Effector CD8-positive, alpha-beta T cell (primary cell): ENCODE data around the gene FGD3.
A peak's percentile ranks its signal among the peaks of the same experiment; 100 is the strongest.

Source experiments
- DNase-seq: peaks from one replicate; lab custom pipeline; 2025; lab: John Stamatoyannopoulos, UW

FGD3 gene

DNA sequence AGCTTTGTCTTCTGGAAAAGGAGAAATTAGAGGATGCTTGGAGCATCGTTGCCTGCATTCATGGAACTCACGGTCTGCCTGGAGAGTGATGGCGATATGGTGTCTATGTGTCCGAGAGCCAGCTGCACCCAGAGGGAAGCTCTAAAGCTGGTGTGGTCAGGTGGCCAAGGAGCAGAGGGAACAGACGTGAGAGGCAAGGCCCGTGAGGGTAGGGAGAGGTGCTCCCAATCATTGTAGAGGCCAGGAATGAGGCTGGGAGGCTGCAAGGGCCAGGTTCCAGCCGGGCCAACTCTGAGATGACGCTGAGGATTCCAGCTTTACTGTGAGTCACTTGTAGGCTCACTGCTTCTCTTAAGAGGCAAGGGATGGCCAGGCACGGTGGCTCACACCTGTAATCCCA, 7.6 kb downstream of the FGD3 start:
- DNase-seq: no peak

GRCh38 chr9:92960561-92961290, 13.4 kb downstream of the FGD3 start:
- DNase-seq: no peak

DNA sequence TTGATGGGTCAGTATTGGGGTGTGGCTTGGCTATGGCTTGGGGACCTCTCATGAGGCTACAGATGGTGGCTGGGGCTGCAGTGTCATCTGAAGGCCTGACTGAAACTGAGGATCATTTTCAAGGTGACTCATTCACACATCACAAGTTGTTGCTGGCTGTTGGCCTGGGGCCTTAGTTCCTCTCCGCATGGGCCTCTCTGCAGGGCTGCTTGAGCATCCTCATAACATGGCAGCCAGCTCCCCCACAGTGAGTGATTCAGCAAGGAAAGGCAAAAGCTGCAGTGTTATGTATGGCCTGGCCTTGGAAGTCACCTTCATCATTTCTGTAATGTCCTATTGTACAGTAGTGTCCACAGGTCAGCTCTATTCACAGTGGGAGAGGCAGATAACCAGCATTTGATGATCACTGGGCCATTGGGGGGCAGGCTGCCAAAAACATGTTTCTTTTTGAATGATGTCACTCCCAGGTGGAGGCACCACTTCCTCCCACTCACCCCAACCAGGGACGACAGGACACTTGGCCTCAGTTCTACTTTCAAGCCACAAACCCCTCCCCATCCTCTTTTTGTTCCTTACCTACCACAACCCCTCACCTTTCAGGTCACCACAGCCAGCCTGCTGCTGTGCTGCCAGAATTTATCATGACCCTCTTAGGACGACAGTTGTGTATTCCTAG, 14.4 kb downstream of the FGD3 start:
- no peak for DNase-seq

DNA sequence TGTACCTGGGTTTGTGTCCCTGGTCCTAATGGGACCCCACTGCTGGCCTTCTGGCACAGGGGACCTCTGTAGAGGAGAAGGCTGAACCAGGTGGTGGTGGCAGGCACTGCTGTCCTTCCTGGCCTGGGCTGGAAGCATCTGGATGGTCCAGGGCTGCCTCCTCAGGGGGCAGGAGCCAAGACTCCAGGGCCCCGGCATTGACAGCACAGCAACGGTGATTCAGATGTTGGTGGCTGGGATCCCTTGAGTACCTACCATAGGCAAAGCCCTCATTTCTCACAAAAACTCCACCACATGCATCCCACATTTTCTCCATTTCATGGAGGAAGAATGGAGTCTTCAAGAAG, 15.0 kb downstream of the FGD3 start:
- DNase-seq: no peak

DNA sequence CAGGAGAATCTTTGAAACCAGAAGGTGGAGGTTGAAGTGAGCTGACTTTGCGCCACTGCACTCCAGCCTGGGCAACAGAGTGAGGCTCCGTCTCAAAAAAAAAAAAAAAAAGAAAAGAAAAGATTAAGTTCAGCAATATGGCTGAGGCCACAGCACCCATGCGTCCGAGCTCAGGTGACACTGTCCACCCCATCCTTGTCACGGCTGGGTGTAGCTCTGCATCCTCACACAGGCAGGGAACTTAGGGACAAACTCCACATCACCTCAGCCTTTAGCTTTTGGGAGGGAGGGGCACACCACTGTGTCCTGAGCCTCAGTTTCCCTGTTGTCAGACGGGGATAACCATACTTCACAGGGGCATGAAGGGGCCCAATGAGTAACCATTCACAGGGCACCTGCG, 15.5 kb downstream of the FGD3 start:
- no peak for DNase-seq

DNA sequence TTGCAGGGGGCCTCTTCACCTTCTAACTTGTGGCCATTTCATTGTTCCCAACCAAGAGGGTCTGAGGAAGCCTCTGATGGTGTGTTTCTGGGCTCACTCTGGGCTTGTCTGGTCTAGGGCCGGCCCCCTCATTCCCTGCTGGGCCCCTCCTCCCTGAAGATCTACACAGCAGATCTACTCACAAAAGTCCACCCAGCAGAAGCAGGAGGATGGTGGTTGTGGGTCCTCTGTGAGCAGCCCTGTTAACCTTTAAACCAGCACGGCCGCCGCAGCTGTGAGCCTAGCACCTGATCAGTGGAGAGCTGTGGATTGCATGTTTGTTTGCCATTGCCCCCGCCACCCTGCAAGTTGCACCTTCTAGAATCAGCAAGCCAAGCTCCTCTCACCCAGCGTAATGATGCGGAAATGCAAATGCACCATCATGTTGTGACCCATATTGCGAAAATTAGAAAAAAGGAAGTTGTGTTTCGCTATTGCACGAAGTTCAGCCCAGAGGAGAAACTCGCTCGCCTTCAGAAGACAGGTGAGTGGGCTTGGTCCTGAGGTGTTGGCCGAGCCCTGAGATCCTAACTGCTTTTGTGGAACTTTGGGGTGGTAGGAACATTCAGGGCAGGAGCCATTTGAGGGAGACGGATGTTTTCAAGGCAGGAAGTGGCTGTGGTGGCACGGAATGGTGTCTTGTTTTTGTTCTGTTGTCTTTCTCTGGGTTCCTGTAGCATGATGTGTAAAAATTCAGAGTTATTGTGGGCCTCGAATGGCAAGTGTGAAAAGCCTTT, 16.7 kb downstream of the FGD3 start:
- DNase-seq: peak; percentile 42

- no peak for DNase-seq
These were observed 17.3 kb downstream of the FGD3 start for GRCh38 chr9:92964607-92965060.

- no peak for DNase-seq
These were observed 17.9 kb downstream of the FGD3 start for GRCh38 chr9:92965061-92965758.

- no peak for DNase-seq
These were observed 18.6 kb downstream of the FGD3 start for GRCh38 chr9:92965759-92966517.

DNA sequence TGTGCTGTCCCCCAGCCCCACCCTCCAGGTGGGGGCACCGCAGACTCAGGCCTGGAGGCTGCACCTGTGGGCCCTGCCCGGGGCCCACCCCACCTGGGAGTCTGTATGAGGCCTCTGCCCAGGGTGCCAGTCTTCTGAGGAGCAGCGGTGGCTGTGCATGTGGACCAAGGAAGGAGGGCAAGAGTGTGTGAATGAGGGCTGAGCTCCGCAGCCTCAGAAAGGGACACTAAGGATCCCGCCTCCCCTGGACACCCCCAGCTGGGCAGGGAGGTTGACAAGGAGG, 19.1 kb downstream of the FGD3 start:
- no peak for DNase-seq

DNA sequence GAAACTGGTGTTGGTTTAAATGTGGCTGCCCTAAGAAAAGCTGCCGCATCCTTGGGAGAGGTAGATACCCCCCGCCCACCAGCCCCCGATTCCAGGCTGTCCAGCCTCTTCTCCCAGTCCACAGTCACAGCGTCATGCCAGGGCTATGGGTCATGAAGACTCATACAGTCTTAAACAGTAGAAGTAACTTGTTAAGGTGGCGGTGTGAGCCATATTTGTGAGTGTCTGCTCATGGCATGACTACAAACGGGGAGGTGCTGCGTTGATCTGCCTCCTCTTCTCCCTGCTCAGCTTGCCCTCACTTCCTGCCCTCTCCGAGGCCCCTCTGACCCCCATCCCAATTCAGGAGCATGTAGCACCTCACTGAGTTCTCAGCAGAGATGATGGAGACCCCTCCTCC, 20.8 kb downstream of the FGD3 start:
- no peak for DNase-seq

DNA sequence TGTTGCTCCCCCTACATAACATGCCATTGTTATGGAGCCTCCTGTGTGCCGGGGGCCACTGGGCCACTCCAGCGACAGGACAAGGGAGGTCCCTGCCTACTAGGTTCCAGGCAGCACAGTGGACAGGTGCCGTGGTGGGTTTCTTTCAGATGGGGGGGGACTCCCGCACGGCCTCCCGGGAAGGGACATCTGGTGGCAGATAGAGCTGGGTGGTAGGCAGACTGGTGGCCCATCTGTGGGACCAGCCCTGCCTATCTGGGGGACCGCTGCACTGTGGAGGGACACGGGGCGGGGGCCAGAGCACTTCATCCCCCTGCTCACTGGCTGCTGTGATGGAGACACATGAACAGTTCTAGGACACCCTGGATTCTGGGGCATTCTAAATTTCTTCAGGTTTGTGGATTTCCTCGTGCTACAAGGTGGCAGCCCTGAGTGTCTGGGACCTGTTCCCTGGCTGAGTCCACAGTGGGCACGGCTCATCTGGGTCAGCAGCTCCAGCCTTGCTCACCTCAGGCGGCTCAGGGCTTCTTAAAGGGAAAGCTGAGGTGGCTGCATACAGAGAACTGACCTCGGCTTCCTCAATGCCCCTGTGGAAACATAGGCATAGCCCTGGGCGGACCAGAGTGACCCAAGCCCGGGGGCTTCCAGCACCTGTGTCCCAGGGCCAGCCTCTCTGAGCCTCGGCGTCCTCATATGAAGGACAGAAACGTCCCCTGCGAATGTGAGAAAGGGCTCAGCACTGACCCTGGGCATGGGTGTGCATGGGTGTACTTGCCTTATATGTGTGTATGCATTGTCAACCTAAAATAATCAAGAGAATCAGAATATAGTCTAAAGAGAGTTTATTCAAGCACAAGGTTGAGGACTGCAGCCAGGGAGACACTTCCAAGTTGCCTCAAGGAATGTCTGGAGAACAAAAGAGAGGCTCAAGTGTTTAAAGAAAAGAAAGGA, 22.5 kb downstream of the FGD3 start:
- DNase-seq: no peak

DNA sequence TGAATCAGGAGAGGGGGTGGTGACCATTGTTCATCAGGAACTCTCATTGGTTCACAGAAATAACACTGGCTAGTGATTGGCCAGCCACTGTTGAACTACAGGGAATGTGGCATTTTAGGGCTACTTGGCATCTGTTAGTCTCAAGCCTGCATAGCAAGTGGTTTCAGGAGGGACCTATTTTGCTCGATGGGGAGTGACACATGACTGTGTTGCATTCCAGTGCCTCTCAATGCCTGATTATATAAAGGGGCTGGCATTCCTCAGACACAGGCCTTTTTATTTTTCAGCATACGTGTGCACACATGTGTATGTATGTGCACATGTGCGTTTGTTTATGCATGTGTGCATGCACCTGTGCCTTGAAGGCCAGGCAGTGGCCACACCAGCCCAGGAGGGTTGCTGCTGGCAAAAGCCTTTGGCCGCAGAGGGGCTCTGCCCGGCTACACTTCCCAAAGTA, 23.2 kb downstream of the FGD3 start:
- no peak for DNase-seq

DNA sequence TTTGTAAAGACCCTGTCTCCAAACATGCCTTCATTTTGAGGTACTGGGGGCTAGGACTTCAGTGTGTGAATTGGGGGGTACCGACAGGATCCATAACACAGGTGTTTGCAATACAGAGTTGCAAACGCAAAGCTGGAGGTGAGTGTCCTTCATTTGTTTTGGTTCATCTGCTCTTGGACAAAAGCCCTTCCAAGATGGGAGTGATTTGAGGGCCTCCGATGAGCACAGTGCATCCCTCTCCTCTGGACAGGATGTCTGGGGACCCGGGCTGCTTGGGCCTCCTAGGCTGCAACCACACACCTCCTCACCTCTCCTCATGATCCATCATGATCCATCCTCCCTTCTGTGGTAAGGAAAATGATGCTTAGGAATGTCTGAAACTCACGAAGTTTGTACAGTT, 23.8 kb downstream of the FGD3 start:
- DNase-seq: no peak

- no peak for DNase-seq
These were observed 24.5 kb downstream of the FGD3 start for GRCh38 chr9:92971776-92972175.

DNA sequence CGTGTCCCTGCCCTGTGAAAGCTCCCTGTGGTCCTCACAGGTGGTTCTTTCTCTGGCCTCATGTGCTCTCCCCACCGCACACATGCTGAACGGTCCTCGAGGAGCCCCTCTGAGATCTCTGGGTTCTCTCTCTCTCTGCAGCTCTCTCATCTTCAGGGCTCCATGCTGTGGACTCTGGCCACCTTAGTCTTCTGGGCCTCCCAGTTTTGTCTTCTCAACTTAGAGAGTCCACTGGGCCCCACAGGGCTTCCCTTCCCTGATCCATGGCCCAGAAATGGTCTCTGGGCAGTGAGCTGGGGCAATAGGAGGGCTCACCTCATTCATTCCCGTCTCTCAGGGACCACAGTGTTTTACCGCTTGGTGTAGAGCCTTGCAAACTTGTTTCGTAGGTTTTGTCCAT, 26.4 kb downstream of the FGD3 start:
- DNase-seq: no peak

GRCh38 chr9:92974161-92974661, 26.9 kb downstream of the FGD3 start:
- no peak for DNase-seq

- no peak for DNase-seq
These were observed 27.7 kb downstream of the FGD3 start for GRCh38 chr9:92974761-92975755.

DNA sequence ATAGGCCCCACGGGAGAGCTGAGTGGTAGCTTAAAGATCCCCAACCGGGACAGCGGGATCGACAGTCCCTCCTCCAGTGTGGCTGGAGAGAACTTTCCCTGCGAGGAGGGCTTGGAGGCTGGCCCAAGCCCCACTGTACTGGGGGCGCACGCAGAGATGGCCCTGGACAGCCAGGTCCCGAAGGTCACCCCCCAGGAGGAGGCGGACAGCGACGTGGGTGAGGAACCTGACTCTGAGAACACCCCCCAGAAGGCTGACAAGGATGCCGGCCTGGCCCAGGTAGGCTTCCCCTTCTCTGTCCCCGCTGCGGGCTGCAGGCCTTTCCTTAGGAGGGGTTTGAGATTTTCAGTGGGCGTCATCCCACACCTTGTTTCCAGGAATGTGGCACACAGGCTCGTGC, 29.1 kb downstream of the FGD3 start:
- no peak for DNase-seq
